Central memory CD4-positive, alpha-beta T cell (primary cell): ENCODE results near the gene UCK2.
A peak's percentile ranks its signal among the peaks of the same experiment; 100 is the strongest.

Source experiments
- DNase-seq: peaks from one replicate; pipeline ENCODE4 v3.0.0; 2022

Gene UCK2

DNA sequence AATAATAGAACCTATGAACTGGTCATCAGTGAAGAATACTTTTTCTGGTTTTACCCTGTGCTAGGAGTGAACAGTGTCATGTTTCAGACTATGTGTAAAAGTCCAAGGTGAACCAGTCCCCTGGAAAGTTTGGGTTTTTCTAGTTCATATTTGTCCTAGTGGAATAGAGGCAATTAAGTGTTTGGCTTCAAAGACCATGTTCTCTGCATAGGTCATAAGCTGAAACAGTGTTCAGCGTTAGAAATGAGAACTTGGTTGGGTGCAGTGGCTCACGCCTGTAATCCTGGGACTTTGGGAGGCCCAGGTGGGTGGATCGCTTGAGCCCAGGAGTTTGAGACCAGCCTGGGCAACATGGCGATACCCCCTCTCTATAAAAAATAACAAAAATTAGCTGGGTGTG lies 77.5 kb downstream of the UCK2 start:
- DNase-seq = no peak

DNA sequence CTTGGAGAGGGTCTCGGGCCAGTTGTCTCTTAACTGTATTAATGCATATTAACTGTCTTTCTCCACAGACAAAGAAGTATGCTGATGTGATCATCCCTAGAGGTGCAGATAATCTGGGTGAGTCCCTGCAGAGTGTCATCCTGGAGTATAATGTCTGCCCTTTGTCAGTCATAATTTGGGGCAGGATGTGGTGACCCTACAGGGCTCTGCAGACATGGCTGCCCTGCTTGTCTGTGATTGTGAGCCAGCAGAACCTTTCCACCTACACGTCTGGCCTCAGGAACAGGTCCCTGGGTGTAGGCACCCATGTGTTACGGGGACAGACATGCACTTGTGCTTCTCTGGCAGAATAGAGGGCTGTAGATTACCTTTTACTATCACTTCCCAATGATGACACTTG lies 78.4 kb downstream of the UCK2 start:
- no peak for DNase-seq

DNA sequence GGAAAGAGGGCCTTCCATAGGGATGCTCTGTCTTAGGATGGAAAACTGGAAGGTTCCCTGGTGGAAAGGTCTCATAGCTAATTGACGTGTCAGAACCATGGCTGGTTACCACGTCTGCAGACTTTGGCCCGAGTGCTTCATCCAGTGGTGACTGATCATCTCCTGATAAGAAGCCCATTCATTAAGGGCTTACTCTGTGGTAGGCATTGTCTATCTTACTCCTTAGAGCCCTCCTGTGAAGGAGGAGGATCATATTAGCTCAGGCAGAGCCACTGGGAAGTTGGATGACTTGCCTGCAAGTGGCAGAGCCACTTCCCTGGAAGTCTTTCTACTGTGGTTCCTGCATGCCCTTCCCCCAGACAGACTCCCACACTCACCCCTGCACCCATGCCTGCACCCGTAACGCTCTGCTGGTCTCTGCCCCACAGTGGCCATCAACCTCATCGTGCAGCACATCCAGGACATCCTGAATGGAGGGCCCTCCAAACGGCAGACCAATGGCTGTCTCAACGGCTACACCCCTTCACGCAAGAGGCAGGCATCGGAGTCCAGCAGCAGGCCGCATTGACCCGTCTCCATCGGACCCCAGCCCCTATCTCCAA lies 79.9 kb downstream of the UCK2 start:
- no peak for DNase-seq

- no peak for DNase-seq
Observed at GRCh38 chr1:165910764-165911421, 83.5 kb downstream of the UCK2 start.

DNA sequence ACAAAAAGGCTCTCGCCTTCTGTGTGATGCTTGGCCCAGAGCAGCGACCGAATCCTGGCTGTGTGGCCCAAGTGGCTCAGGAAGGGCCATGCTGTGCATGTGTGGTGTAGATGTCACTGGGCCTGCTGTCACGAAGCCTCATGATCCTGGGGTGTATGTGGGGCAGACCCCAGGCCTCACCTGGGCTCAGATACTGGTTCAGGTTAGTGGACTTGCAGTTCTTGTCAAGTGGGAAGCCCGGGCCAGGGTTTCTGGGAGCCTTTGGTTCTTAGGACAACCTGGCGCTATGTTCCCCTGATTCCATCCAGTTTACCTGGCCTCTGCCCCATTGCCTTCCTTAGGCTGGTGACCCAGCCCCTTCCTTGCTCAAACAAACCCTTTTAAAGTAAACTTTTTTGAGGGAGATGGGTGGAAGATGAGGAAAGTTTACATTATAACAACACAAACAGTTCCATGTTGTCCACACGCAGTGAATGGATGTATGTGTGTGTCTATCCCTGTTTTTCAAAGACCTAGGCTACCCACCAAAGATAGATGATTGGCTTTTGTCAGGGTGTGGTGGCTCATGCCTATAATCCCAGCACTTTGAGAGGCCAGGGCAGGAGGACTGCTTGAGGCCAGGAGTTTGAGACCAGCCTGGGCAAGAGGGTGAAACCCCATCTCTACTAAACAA lies 84.3 kb downstream of the UCK2 start:
- no peak for DNase-seq

DNA sequence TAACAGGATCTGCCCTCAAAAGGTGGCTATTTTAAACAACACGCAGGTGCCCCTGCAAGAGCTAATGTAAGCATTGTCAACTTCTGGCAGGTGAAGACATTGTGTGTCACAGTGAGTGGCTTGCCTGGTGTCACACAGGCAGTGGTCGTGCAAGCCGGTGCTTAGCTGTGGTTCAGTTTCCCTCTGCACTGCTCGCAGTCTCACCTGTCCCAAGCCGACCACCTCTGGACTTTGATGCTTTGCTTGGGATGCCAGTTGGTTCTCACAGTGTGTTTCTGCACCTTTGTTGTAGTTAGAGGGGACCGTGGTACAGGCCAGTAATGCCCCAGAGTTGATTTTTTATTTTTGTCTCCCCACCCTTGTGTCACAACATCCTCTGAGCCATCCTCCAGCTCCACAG lies 85.2 kb downstream of the UCK2 start:
- DNase-seq = no peak

DNA sequence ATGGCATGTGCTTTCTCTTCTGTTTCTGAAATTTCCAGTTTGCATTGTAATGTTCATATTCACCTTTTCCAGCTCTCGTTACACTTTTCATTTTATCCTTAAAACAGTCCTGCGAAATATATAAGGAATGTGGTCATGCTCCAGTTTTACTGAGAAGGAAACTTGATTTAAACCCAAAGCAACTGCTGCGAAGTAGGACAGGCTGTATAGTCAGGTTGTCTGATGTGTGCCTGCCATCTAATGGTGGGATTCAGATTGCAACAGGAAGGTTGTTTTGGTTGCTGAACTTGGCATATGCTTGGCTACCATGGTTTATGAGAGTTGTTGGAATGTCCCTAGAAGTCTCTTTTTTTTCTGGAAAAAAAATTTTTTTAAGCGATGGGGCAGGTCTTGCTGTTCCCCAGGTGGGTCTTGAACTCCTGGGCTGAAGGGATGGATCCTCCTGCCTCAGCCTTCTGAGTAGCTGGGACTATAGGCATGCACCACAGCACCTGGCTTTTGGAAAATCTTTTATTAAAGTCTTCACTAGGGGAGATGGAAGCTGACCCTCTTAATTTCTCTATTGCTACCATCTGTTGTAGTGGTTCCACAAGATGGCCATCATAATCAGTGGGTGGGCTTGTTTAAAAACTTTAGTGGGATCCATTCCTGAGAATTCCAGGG lies 86.9 kb downstream of the UCK2 start:
- peak; percentile 59 for DNase-seq

DNA sequence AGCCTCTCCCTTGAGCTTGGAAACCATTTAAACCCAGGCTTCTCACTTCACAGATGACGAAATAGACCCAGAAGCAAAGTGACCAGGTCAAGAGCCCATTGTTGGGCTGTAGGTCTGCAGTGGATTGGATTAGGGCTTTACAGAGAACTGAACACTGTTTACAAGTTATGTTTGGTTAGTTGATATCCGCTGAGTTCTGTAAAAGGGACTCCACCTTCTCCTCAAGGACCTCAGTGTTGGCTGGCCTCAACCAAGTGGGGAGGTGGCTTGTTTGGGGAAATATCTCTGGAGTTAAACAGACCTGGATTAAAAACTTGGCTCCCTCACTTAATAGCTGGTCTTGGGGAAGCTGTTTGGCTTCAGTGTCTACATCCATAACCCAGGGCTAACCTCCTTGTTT lies 88.1 kb downstream of the UCK2 start:
- DNase-seq = no peak

- no peak for DNase-seq
Observed at GRCh38 chr1:165915932-165916348, 88.5 kb downstream of the UCK2 start.

DNA sequence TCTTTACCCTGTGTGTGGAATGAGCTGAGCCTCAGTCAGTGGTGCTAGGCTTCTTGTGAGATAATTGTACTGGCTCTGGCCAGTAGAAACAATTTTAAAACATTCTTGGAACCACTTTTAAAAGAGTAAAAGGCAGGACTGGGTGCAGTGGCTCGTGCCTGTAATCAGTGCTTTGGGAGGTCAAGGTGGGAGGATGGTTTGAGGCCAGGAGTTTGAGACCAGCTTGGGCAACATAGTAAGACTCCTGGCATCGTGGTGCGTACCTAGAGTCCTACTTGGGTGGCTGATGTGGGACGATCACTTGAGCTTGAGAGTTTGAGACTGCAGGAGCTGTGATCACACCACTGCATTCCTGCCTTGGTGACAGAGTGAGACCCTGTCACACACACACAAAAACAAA lies 89.8 kb downstream of the UCK2 start:
- no peak for DNase-seq

- no peak for DNase-seq
Observed at GRCh38 chr1:165924117-165924516, 96.7 kb downstream of the UCK2 start.

- DNase-seq = no peak
Observed at GRCh38 chr1:165925498-165926079, 98.2 kb downstream of the UCK2 start.

DNA sequence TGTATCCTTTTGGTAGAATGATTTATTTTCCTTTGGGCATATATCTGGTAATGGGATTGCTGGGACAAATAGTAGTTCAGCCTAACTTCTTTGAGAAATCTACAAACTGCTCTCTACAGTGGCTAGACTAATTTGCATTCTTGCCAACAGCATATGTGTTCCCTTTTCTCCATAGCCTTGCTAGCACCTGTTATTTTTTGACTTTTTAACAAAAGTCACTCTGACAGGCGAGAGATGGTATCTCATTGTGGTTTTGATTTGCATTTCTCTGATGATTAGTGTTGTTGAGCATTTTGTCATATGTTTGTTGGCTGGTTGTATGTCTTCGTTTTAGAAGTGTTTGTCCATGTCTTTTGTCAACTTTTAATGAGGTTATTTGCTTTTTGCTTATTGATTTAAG lies 99.8 kb downstream of the UCK2 start:
- DNase-seq = no peak

DNA sequence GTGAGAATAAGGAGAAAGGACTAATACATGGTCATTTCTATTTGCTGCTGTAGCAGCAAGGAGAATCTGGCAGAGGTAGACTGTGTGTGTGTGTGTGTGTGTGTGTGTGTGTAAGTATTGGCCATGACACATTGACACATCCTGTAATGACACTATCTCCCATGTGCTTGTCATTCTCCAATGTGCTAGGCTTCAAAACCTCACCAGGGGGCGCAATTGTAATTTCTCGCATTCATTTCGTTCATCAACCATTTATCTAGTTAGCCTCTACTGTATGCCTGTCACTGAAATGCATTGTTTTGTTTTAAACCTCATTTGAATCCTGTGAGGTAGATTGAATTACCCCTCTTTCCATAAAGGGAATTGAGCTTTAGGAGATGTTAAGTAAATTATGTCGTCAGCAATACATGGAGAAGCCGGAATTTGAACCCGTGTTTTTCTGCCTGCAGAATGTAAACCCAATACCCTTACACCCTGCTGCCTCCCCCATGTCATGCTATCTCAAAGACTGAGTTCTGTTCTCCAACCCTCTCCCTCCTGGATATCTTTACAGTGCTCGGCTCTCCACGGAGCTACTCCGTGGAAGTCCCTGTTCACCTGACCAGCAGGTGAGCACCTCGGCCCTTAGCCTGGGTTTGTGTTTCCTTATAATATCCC lies 100.8 kb downstream of the UCK2 start:
- DNase-seq = peak; percentile 35

DNA sequence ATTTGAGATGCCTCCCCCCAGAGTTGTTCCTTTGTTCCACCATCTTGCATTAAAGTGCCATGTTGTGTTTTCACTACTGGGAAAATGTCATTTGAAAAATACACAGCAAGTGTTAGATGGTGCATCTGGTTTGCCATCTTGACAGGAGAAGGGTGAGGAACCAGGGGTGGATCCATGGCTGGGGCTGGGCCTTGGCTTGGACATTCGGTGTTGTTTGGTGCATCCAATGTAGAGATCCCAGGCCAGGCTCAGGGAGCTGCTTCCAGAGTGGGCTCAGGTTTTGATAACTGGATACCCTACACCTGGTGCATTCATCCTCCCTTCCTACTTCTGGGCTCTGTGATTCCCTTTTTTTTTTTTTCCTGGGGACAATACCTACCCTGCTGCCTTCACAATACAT lies 103.5 kb downstream of the UCK2 start:
- DNase-seq = no peak

GRCh38 chr1:165933446-165934170 lies 106.2 kb downstream of the UCK2 start:
- DNase-seq = no peak

- no peak for DNase-seq
Observed at GRCh38 chr1:165936542-165936941, 109.1 kb downstream of the UCK2 start.

- no peak for DNase-seq
Observed at GRCh38 chr1:165937829-165938228, 110.4 kb downstream of the UCK2 start.

- DNase-seq = no peak
Observed at GRCh38 chr1:165938844-165939243, 111.4 kb downstream of the UCK2 start.

GRCh38 chr1:165941531-165941930 lies 114.1 kb downstream of the UCK2 start:
- DNase-seq = no peak

GRCh38 chr1:165942062-165942461 lies 114.6 kb downstream of the UCK2 start:
- DNase-seq = no peak

DNA sequence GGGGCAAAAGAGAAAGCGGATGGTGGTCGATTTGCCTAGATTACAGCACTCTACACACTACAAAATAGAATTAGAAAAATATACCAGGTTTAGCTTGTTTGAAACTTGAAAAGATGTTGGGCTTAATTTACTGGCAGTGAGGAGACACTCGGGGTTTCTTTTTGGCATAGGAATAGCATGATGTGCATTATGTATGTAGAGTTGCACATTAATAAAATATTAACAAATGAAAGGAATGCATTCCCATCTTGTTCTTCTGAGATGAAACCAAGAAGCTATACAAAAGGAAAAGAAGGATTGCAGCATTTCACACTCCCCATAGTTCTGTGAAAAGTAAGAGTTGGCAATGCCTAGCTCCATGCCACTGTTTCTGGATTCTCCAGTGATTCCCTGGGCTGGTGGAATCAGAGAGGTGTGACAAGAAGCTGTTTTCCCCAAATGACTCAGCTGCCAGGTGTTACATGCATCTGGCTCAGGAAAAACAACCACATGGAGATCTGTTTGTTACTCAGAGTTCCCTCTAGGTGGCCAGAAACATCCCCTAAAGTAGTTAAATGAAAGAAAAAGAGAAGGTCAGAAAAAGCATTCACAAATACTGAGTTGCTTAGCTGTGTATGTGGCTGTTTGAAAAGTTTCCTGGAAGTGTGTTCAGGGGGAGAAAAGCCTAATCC lies 115.6 kb downstream of the UCK2 start:
- DNase-seq = no peak
